SU-DHL-6 (cell line): ENCODE measurements around the gene PPIP5K2.

ENCODE experiments used
- H2AFZ ChIP-seq: fragments of 200-600 bp; sonication (generic); 2 replicates; pipeline ENCODE4 v1.6.1; 2014; ENCODE audit warnings: low read depth, mild to moderate bottlenecking, moderate library complexity, mixed read lengths, antibody characterized with exemption, low read length; ENCODE audit not compliant: severe bottlenecking
- H3F3A ChIP-seq: fragments of 200-600 bp; shearing (Covaris generic); 2 replicates; pipeline ENCODE4 v1.6.0; 2016; ENCODE audit warnings: antibody characterized with exemption, mild to moderate bottlenecking; ENCODE audit not compliant: insufficient read depth
- H3K27ac ChIP-seq: fragments of 200-600 bp; sonication (generic); 2 replicates; pipeline ENCODE4 v1.5.1; 2016; ENCODE audit warnings: low read depth, mild to moderate bottlenecking, low read length, moderate library complexity, mixed read lengths
- H3K27me3 ChIP-seq: fragments of 200-600 bp; sonication (generic), shearing (Covaris generic); 2 replicates; pipeline ENCODE4 v1.6.0; 2014; ENCODE audit warnings: mild to moderate bottlenecking, low read length
- H3K36me3 ChIP-seq: fragments of 200-600 bp; sonication (generic); 2 replicates; pipeline ENCODE4 v1.6.1; 2014; ENCODE audit warnings: mild to moderate bottlenecking, low read length, mixed read lengths
- H3K4me2 ChIP-seq: fragments of 300-600, 200-600 bp; shearing (Covaris generic), sonication (generic); 2 replicates; pipeline ENCODE4 v1.6.0; 2014; ENCODE audit warnings: low read length, low read depth, mild to moderate bottlenecking; ENCODE audit not compliant: poor library complexity, severe bottlenecking
- H3K4me3 ChIP-seq: fragments of 200-600 bp; sonication (generic); 2 replicates; pipeline ENCODE4 v1.5.1; 2014; ENCODE audit warnings: antibody characterized with exemption, low read length, mild to moderate bottlenecking, mixed read lengths; ENCODE audit not compliant: insufficient read depth, poor library complexity, severe bottlenecking
- H3K79me2 ChIP-seq: fragments of 200-600 bp; sonication (generic); 2 replicates; pipeline ENCODE4 v1.6.1; 2014; ENCODE audit warnings: mild to moderate bottlenecking, low read length, moderate library complexity; ENCODE audit not compliant: insufficient read depth
- H3K9ac ChIP-seq: fragments of 200-600 bp; sonication (generic); 2 replicates; pipeline ENCODE4 v1.7.0; 2014; ENCODE audit warnings: mild to moderate bottlenecking, low read length
- H3K9me2 ChIP-seq: fragments of 200-600 bp; sonication (generic); replicated peaks from 2 replicates; pipeline ENCODE4 v1.6.1; 2014; ENCODE audit warnings: low read length; ENCODE audit not compliant: insufficient read depth
- H3K9me3 ChIP-seq: fragments of 200-600 bp; sonication (generic); 2 replicates; pipeline ENCODE4 v1.6.1; 2014; ENCODE audit warnings: low read length, mixed read lengths; ENCODE audit not compliant: insufficient read depth
- H4K20me1 ChIP-seq: fragments of 200-600 bp; sonication (generic); 2 replicates; pipeline ENCODE4 v1.6.1; 2014; ENCODE audit warnings: low read depth, mild to moderate bottlenecking, antibody characterized with exemption, low read length, moderate library complexity, mixed read lengths
- EZH2phosphoT487 ChIP-seq: fragments of 200-600 bp; sonication (generic), shearing (Covaris generic); conservative IDR thresholded peaks from 2 replicates; pipeline ENCODE4 v1.6.1; 2018; ENCODE audit warnings: mild to moderate bottlenecking, antibody characterized with exemption, low read length, moderate library complexity, mixed read lengths
- TF ChIP-seq, protein P1 (sequence below): fragments of 200-600 bp; sonication (generic); IDR thresholded peaks from one replicate; pipeline ENCODE4 v1.5.1; 2017; ENCODE audit warnings: antibody characterized with exemption, mild to moderate bottlenecking, low read length, moderate library complexity; ENCODE audit not compliant: insufficient read depth, poor library complexity, severe bottlenecking

PPIP5K2 gene

DNA sequence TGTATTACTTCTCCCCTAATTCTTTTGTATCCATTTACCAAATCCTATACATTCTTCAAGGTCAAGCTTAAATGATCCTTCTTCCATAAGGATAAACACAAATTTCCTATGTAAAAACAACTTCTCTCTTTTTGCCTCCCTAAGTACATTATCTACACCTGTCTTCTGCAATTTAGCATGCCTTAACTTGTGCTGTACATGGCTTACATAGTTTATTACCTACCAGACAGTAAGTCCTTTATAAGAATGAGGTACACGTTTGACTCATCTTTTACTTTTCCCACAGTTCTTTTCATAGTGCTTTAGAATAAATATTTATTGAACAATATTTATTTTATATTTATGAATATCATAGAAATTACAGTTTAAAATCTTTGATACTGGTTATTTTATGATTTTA is 33.6 kb upstream of the PPIP5K2 start:
- Histone ChIP-seq H3K27ac (no peak overlapping the region), H3F3A (no peaks in the 10 kb centered on the region), H4K20me1 (no peaks in the 10 kb centered on the region), H2AFZ (no peak overlapping the region), H3K79me2 (no peaks in the 10 kb centered on the region), H3K9me2 (no peaks in the 10 kb centered on the region), H3K9me3 (no peaks in the 10 kb centered on the region), H3K36me3 (peaks cover 15% of the 10 kb centered on the region), H3K9ac (no peak overlapping the region), H3K27me3 (no peaks in the 10 kb centered on the region), H3K4me3 (no peak overlapping the region), H3K4me2 (no peak overlapping the region)
- no peak for TF ChIP-seq EZH2phosphoT487
- TF ChIP-seq, protein P1, sequence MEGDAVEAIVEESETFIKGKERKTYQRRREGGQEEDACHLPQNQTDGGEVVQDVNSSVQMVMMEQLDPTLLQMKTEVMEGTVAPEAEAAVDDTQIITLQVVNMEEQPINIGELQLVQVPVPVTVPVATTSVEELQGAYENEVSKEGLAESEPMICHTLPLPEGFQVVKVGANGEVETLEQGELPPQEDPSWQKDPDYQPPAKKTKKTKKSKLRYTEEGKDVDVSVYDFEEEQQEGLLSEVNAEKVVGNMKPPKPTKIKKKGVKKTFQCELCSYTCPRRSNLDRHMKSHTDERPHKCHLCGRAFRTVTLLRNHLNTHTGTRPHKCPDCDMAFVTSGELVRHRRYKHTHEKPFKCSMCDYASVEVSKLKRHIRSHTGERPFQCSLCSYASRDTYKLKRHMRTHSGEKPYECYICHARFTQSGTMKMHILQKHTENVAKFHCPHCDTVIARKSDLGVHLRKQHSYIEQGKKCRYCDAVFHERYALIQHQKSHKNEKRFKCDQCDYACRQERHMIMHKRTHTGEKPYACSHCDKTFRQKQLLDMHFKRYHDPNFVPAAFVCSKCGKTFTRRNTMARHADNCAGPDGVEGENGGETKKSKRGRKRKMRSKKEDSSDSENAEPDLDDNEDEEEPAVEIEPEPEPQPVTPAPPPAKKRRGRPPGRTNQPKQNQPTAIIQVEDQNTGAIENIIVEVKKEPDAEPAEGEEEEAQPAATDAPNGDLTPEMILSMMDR: no peak

DNA sequence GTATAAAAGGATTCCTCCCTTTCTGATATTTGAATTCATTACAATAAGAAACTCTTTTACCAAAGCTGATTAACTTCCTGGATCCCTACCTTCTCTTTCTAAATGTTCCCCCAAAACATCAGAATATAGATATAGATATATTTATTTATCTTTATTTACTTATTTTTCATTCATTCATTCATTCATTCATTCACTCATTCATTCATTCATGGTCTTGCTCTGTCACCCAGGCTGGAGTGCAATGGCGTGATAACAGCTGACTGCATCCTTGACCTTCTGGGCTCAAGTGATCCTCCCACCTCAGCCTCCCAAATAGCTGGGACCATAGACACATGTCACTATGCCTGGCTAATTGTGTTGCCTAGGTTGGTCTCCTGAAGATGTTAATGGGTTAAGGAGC is 30.8 kb upstream of the PPIP5K2 start:
- no peak overlapping the region for H3K27ac ChIP-seq
- no peaks in the 10 kb centered on the region for H3K9me2 ChIP-seq
- H3K9me3 ChIP-seq: no peaks in the 10 kb centered on the region
- H3K36me3 ChIP-seq: peaks cover 11% of the 10 kb centered on the region
- no peak overlapping the region for H2AFZ ChIP-seq
- H3K79me2 ChIP-seq: no peaks in the 10 kb centered on the region
- no peak overlapping the region for H3K9ac ChIP-seq
- H3K4me2 ChIP-seq: no peak overlapping the region
- no peaks in the 10 kb centered on the region for H3K27me3 ChIP-seq
- TF ChIP-seq EZH2phosphoT487: no peak
- TF ChIP-seq, protein P1: no peak
- H4K20me1 ChIP-seq: no peaks in the 10 kb centered on the region
- H3F3A ChIP-seq: no peaks in the 10 kb centered on the region
- H3K4me3 ChIP-seq: no peak overlapping the region

DNA sequence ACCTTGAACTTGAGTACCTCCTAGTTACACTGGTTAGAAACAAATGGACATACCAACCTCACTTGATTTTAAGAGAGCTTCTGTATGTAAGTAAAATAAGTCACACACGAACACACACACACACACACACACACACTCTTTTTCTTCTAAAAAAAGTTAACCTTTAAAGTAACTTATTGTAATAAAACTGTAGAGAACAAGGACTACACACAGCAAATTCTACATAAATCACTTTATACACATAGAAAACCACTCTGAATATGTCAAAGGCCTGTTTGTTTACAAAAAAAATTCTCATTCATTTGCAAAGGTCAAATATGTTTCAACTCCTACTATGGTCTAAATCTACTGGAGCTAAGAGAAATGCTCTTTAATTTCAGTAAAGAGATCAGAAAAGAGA is 29.3 kb upstream of the PPIP5K2 start:
- H3K36me3 ChIP-seq: peaks cover 9% of the 10 kb centered on the region
- no peak overlapping the region for H3K4me2 ChIP-seq
- H4K20me1 ChIP-seq: no peaks in the 10 kb centered on the region
- TF ChIP-seq, protein P1: no peak
- no peak for TF ChIP-seq EZH2phosphoT487
- no peaks in the 10 kb centered on the region for H3K27me3 ChIP-seq
- no peak overlapping the region for H3K4me3 ChIP-seq
- no peaks in the 10 kb centered on the region for H3K9me2 ChIP-seq
- H3K9ac ChIP-seq: no peak overlapping the region
- H3F3A ChIP-seq: no peaks in the 10 kb centered on the region
- no peak overlapping the region for H3K27ac ChIP-seq
- H3K9me3 ChIP-seq: no peaks in the 10 kb centered on the region
- H3K79me2 ChIP-seq: no peaks in the 10 kb centered on the region
- no peak overlapping the region for H2AFZ ChIP-seq
